AG04450 (cell line): ENCODE measurements around the gene C7orf25. TPM values are rescaled to one million over a fixed set of nuclear protein-coding genes. Genes with fewer than 3 reads are reported as not detected.
A peak's percentile ranks its signal among the peaks of the same experiment; 100 is the strongest.
"Not testable (repeated sequence)": the region's sequence is repeated elsewhere in the genome, so short reads cannot be mapped to it uniquely, and the experiment has no call there.

ENCODE experiments used
- CTCF ChIA-PET: fragments of 300-600, 350-600 bp; formaldehyde crosslinking; extraction: SDS; loops from one replicate; lab custom pipeline; 2022; ENCODE audit warnings: antibody characterized with exemption, inconsistent platforms; lab: Charles Lee
- POLR2A ChIA-PET: fragments of 350-600 bp; formaldehyde crosslinking; extraction: SDS; loops from one replicate; lab custom pipeline; 2021; ENCODE audit warnings: antibody characterized with exemption, inconsistent platforms; lab: Yijun Ruan, JAX
- DNase-seq: peaks from one replicate; pipeline ENCODE4 v3.0.0-alpha.2; 2011; ENCODE audit warnings: low read depth, low spot score
- H3K27ac ChIP-seq: one replicate; pipeline ENCODE4 v1.5.1; 2012; ENCODE audit warnings: low read depth, low read length, control low read depth
- H3K27me3 ChIP-seq: one replicate; pipeline ENCODE4 v1.6.0; 2012; ENCODE audit warnings: low read length; ENCODE audit not compliant: control insufficient read depth, insufficient read depth
- H3K4me3 ChIP-seq: 2 replicates; pipeline ENCODE4 v1.5.1; 2011; ENCODE audit warnings: mild to moderate bottlenecking, low read depth, low read length, control low read depth
- H3K9me3 ChIP-seq: 2 replicates; pipeline ENCODE4 v1.5.1; 2012; ENCODE audit warnings: low read length; ENCODE audit not compliant: control insufficient read depth, insufficient read depth
- polyA plus RNA-seq: library from polyadenylated mRNA; depleted of rRNA; stranded (reverse); fragments of >200 nt; gene quantifications from 2 replicates; pipeline ENCODE4 v1.2.3, GENCODE V29; 2011
- TF ChIP-seq, protein P1 (sequence below): IDR thresholded peaks from 2 replicates; pipeline ENCODE4 v1.5.1; 2011; ENCODE audit warnings: low read depth, low read length, control low read depth, inconsistent platforms

The C7orf25 gene
- polyA plus RNA-seq, 1 experiment = 3.8 TPM

DNA sequence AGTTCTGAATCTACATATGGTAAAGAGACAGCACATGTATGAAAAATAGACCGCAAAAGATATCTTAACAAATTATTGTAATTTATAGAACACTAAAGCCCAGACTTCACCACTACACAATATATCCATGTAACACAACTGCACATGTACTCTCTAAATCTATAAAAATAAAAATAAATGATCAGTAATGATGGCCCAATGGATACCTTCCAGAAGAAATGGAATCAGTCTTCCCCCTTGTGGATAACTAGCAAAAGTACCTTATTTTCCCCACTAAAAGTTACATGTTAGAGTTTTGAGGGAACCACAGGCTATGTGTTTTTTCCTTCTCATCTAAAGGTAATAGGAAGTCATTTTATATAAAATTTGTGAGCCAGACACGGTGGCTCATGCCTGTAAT lies 25.7 kb downstream of the C7orf25 start:
- ChIA-PET CTCF (interaction anchor here (1.0 to 2.0 kb wide), 4 partner anchors 9 to 945 kb away, joined by 3 to 14 read pairs (median 7); no protein-coding TSS in a partner anchor), POLR2A (no interaction called here)
- TF ChIP-seq, protein P1, sequence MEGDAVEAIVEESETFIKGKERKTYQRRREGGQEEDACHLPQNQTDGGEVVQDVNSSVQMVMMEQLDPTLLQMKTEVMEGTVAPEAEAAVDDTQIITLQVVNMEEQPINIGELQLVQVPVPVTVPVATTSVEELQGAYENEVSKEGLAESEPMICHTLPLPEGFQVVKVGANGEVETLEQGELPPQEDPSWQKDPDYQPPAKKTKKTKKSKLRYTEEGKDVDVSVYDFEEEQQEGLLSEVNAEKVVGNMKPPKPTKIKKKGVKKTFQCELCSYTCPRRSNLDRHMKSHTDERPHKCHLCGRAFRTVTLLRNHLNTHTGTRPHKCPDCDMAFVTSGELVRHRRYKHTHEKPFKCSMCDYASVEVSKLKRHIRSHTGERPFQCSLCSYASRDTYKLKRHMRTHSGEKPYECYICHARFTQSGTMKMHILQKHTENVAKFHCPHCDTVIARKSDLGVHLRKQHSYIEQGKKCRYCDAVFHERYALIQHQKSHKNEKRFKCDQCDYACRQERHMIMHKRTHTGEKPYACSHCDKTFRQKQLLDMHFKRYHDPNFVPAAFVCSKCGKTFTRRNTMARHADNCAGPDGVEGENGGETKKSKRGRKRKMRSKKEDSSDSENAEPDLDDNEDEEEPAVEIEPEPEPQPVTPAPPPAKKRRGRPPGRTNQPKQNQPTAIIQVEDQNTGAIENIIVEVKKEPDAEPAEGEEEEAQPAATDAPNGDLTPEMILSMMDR = peak; percentile 56
- no peak overlapping the region for H3K27ac ChIP-seq
- DNase-seq = no peak
- no peaks in the 10 kb centered on the region; the same call in 1 of the 2 replicates for H3K9me3 ChIP-seq
- H3K4me3 ChIP-seq = no peak overlapping the region
- H3K27me3 ChIP-seq = peaks cover 17% of the 10 kb centered on the region

GRCh38 chr7:42885183-42885582 lies 26.7 kb downstream of the C7orf25 start:
- H3K27me3 ChIP-seq = peaks cover 17% of the 10 kb centered on the region
- H3K9me3 ChIP-seq, H3K27ac ChIP-seq, H3K4me3 ChIP-seq, DNase-seq, POLR2A ChIA-PET: not testable (repeated sequence)
- CTCF ChIA-PET = interaction anchor here (0.6 to 0.7 kb wide), 2 partner anchors 176 to 653 kb away, joined by 3 read pairs; no protein-coding TSS in a partner anchor

DNA sequence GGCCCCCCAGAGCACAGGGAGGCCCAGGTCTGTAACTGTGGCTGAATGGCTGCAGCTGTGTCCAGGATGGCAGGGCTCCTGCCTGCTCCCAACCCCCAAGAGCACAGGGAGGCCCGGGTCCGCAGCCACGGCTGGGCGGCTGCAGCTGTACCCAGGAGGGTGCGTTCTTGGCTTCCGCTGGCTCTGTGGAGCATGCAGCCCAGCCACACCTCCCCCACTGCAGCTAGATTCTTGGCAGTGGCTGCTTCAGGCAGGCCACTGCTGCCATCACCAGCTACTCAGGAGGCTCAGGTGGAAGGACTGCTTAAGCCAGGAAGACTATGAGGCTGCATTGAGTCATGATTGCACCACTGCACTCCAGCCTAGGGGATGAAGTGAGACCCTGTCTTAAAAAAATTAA lies 27.9 kb downstream of the C7orf25 start:
- no peak overlapping the region for H3K27ac ChIP-seq
- TF ChIP-seq, protein P1 = no peak
- POLR2A ChIA-PET = no interaction called here
- no peaks in the 10 kb centered on the region; the same call in 1 of the 2 replicates for H3K9me3 ChIP-seq
- peaks cover 17% of the 10 kb centered on the region for H3K27me3 ChIP-seq
- CTCF ChIA-PET = no interaction called here
- H3K4me3 ChIP-seq = no peak overlapping the region
- no peak for DNase-seq

DNA sequence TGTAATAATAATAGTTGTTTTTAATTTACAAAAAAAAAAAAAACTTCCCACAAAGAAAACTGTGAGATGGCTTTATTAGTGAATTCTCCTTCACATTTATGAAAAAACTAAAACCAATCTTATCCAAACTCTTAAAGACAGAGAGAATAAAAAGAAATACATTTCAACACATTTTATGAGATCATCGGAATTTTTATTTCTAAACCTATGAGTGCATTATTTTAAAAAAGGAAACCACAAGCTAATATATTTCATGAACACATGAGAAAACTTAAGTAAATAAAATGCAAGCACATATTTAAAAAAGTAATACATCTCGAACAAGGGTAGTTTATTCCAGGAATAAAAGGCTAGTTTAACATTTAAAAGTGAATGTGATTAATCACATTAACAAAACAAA lies 31.5 kb downstream of the C7orf25 start:
- no peak overlapping the region for H3K4me3 ChIP-seq
- POLR2A ChIA-PET = no interaction called here
- no peak for DNase-seq
- H3K9me3 ChIP-seq = no peaks in the 10 kb centered on the region
- peaks cover 14% of the 10 kb centered on the region for H3K27me3 ChIP-seq
- no peak overlapping the region for H3K27ac ChIP-seq
- CTCF ChIA-PET = interaction anchor here (0.7 to 6.8 kb wide), 4 partner anchors 900 to 940 kb away, joined by 3 to 88 read pairs (median 39); no protein-coding TSS in a partner anchor
- TF ChIP-seq, protein P1 = no peak

GRCh38 chr7:42878303-42878702 lies 33.6 kb downstream of the C7orf25 start:
- H3K9me3 ChIP-seq = no peaks in the 10 kb centered on the region
- CTCF ChIA-PET = interaction anchor here (0.5 to 6.8 kb wide), 4 partner anchors 16 to 938 kb away, joined by 3 to 88 read pairs (median 46); no protein-coding TSS in a partner anchor
- TF ChIP-seq, protein P1 = no peak
- POLR2A ChIA-PET = no interaction called here
- no peak overlapping the region for H3K4me3 ChIP-seq
- no peak for DNase-seq
- peaks cover 14% of the 10 kb centered on the region for H3K27me3 ChIP-seq
- no peak overlapping the region for H3K27ac ChIP-seq
